SH-SY5Y (cell line): ENCODE measurements around the gene AIF1L.

Experiments used
- GATA2 ChIP-seq: IDR thresholded peaks from 2 replicates; pipeline ENCODE4 v1.6.1; 2011; ENCODE audit warnings: mild to moderate bottlenecking, low read depth, low read length
- GATA3 ChIP-seq: IDR thresholded peaks from 2 replicates; pipeline ENCODE4 v1.6.1; 2011; ENCODE audit warnings: low read depth, mild to moderate bottlenecking, low read length, moderate library complexity

DNA sequence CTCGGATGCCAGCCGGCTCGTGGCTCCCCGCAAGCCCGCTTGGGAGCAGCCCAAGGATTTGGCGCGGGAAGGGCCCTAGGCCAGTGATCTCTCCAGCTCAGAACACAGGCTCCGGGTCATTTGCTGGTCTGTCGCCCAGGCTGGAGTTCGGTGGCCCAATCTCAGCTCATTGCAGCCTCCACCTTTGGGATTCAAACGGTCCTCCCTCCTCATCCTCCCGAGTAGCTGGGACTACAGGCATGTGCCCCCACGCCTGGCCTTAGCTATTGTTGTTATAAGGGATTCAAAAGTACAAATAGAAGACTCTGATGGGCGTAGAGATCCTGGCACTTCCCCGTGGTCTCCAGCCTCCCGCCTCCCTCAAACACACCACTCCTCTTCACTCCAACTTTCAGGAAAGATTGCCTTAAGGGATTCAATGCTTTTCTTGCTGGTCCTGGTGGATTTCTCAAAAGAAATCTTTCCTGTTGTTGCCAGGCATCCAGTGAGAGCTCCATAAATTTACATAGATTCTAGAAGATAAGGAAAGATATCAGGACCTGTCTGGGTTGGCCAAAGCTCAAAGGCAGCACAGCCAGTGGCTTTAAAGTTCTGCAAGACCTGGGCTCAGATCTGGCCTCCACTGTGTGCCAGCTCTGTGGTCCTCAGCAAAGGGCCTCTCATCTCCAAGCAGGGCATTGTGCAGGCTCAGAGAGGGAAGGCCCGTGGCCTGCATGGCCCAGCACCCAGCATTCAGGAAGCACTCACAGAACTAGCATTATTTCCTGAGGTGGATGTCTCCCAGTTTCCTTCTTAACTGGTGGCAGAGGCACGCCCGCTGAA, 1.0 kb downstream of the AIF1L start:
- TF ChIP-seq GATA3 (no peak), GATA2 (no peak; the same call in 1 of the 2 replicates)
